ENCODE measurements around the gene TNS4.
"Not testable (repeated sequence)": the region's sequence is repeated elsewhere in the genome, so short reads cannot be mapped to it uniquely, and the experiment has no call there.

The TNS4 gene, protein sequence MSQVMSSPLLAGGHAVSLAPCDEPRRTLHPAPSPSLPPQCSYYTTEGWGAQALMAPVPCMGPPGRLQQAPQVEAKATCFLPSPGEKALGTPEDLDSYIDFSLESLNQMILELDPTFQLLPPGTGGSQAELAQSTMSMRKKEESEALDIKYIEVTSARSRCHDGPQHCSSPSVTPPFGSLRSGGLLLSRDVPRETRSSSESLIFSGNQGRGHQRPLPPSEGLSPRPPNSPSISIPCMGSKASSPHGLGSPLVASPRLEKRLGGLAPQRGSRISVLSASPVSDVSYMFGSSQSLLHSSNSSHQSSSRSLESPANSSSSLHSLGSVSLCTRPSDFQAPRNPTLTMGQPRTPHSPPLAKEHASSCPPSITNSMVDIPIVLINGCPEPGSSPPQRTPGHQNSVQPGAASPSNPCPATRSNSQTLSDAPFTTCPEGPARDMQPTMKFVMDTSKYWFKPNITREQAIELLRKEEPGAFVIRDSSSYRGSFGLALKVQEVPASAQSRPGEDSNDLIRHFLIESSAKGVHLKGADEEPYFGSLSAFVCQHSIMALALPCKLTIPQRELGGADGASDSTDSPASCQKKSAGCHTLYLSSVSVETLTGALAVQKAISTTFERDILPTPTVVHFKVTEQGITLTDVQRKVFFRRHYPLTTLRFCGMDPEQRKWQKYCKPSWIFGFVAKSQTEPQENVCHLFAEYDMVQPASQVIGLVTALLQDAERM

DNA sequence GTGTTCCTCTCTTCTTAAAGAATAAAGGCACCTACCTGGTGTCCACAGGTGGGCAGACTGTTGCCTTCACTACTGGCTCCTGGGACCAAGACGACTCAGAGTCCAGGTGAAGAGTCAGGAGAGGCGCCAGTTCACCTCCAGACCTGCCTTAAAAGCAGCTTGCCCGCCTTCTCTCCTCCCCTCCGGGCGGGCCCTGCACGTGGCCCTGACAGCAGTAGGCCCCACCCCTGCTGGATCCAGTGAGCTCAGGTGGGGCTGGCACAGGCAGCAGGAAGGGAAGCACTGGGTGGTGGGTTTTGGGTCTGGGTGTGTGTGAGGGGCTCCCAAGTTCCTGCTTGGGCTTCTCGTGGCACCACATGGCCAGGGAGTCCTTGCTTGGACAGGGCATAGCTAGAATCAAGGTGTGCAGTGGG, at the start of gene TNS4:
TNS4 (minus strand) TSS at position 125 of the 413 bp plus-strand sequence. CDS start 5,198 bp downstream, outside the sequence.
- no peak for DNase-seq

DNA sequence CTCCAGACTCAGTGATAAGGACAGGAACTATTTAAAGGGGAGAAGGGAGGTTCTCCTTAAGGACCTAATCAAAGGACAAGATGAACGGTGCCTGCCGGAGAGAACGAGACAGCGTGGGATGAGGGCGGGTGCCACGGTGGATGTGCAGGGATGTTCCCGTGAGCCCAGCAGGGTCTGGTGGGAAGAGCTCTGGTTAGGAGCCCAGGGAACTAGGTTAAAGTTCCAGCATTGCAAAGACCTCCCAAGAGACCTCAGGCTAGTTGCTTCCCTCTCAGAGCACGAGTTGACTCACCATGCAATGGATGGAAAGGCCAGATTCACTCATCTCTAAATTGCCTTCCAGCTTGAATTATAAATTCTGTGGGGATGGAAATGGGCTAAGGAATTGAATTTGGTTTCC, 49.2 kb upstream of the TNS4 start:
- no peak for DNase-seq

DNA sequence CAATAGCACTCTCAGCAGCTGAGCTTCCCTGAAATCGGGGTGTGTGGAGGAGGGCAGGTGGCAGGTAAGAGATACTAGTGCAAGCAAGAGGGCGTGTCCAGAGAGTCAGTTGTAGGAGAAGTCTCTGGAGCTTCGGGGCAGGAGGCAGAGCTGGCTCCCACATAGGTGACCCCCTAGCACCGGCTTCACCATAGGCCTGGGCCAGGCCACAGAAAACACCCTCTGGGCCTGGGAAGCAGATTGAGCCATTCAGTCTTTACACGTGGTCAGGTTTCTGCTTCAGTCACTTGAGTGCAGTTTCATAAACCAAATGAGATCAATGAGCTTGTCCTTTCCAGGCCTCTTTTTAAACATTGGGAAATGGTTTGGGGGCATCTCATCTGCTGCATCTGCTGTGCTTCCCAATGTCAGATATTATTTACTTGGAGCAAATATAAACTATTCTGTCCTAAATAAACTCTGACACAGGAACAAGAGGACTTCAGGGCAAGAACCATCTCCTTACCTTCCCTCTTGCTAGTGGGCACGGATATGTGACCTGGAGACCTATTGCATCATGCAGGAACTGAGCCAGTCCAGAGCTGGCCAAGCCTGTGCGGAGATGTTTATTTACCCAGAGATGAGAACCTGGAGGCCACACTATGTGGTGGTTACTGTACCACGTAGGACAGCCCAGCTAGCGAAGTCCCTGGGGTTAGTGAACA, 47.7 kb upstream of the TNS4 start:
- no peak for DNase-seq

DNA sequence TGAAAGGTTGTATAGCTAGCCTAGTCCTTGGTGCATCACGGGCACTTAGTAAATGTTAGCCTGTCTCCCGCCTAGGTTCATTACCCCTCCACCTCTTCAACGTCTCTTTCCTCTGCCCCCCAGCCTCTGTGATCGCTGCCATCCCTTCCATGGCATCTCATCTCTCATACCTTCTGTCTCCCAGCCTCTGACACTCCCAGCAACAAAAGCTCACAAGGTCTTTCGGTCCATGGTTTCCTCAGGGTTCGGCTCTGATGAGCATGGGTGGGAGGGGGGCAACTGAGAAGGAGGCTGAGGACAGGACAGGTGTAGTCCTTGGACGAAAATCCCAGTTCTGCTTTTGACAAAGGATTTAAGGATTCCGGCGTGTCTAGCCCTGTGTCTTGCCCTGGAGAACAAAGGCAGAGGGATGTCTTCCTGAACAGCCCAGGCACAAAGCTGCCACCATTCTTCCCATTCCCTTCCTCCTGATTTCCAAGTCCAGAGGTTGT, 47.1 kb upstream of the TNS4 start:
- no peak for DNase-seq

DNA sequence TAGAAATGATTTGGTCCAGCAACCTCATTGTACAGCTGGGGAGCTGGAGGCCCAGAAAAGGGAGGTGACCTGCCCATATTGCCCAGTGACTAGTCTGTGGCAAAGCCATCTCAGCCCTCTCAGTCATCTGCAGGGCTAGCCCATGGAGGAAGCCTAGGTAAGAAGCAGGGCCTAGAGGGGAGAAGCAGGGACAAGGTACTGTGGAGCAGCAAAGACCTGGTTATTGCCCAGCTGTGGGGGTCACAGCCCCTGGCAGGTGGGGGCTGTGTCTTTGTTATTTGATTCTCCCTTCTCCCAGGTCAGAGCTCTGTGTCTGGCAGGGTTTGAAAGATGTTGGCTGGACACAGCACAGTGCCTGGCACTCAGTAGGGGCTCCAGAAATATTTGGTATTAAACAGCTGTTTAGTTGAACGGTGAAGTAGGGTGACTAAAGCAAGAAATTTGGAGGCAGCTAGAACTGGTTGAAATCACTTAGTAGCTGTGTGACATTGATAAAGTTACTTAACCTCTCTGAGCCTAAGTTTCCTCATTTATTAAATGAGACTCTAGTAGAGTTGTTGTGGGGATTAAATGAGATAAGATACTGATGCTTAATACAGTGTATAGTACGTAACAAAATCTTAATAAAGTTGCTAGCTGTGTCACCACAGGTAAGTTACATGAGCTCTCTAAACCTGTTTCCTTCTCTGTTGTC, 46.5 kb upstream of the TNS4 start:
- no peak for DNase-seq

DNA sequence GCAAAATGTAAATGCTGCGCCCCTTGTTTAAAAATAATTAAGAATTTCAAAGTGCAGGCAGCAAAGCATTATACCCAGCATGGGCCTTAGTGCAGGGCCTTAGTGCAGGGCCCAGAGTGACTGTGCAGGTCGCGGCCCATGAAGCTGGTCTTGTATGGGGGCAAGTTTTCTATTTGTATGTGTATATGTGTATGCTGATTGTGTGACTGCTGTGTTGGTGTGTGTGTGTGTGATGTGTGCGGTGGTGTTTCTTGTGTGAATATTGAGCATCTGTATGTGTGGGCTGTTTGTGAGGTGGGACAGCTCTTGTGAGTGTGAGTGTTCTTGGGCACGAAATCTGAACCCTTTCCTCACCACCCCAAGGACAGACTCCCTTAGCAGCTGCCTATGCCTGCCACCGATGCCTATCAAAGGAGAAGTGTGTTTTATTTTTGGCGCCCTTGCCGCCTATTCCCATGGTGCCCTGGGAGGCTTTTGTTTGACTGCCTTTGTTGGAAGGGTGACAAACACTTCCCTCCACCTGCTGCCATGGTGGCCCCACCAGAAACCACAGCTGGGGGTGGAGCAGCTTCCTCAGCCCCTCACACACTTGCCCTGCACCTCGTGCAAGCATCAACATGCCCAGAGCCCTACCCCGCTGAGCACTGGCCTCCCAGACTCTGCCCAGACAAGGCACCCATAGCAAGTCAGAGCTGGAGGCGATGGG, 45.8 kb upstream of the TNS4 start:
- no peak for DNase-seq

DNA sequence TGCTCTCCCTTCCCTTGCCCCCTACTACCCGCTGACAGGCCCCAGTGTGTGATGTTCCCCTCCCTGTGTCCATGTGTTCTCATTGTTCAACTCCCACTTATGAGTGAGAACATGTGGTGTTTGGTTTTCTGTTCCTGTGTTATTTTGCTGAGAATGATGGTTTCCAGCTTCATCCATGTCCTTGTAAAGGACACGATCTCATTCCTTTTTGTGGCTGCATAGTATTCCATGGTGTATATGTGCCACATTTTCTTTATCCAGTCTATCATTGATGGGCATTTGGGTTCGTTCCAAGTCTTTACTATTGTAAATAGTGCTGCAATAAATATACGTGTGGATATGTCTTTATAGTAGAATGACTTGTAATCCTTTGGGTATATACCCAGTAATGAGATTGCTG, 45.1 kb upstream of the TNS4 start:
- not testable (repeated sequence) for DNase-seq

DNA sequence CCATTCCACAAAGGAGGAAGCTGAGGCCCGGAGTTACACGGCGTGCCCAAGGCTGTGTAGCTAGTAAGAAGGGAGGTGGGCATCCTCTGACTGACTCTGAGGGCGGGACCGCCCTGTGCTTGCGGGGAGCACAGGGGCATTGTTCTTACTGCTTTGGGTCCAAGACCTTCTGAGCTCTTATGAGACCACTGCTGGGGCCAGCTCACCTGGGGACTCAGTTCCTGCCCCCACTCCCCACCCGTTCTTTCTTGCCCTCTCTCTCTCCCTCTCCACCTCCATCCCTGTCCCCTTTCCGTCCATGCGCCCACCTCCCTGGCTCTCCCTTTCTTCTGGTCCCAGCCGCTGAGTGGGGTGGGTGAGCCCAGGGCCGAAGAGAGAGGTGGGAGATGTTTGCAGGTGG, 44.2 kb upstream of the TNS4 start:
- no peak for DNase-seq

DNA sequence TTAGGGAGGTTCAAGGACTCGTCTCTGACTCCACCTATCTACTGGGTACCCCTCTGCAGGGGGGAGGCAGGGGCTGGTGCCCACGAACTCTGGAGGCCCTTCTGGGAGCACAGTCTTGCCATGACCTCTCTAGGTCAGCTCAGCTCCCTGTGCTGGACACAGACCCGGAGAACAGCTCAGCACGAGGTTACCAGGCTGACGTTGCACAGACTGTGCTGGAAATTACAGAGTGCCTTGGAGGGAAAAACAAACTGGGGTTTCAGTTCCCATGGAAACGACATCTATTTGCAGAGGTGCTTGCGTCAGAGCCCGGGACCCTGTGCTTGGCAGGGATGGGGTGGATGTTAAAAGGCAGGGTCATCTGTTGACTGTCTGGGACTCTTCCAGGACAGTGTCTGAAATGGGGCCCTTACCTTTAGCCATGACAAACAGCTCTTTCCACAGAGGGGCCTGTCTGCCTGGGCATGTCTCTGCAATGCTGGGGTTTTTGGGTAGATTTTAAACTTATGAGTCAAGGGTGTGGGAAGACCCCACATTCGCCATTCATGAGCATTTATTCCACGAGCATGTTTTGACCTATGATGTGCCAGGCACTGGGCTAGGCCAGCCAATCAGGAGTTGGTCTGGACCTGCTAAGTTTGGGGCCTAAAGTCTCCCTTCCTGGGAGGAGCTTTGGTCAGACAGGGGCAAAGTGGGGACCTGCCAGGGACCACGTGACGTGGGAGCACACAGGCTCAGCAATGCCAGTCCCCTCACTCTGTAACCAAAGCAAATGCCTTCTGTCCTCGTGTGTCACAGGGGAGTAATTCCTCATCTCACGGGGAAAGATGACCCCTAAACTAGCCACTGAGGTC, 41.4 kb upstream of the TNS4 start:
- DNase-seq: peak; percentile 88

DNA sequence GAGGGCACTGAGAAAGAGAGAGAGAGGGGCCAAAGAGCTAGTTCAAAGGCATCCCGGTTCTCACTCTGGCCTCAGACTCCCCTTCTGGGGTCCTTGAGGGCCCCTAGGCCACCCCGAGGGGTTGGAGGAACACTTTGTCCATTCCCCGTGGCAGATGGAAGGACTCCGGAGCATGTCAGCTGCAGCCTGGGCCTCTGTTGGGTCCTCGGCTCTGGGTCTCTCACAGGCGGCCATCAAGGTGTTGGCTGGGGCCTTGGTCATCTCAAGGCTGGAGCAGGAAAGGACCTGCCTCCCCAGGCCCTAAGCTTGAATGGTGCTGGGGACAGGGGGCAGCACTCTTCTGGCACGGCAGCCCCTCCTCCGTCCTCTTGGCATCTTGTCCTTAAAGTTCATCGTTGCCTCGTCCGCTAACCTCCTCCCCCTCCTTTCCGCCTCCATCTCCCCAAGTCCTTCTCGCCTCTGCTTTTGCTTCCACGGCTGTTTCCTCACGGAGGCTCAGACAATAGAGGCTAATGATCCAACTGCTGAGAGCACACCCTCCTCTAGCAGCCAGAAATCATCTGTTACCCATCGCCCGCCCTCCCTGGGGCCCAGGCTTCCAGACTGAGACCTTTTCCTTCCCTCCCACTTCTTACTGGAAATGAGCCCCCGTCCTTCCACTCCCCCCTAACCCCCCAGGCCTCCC, 40.6 kb upstream of the TNS4 start:
- no peak for DNase-seq

DNA sequence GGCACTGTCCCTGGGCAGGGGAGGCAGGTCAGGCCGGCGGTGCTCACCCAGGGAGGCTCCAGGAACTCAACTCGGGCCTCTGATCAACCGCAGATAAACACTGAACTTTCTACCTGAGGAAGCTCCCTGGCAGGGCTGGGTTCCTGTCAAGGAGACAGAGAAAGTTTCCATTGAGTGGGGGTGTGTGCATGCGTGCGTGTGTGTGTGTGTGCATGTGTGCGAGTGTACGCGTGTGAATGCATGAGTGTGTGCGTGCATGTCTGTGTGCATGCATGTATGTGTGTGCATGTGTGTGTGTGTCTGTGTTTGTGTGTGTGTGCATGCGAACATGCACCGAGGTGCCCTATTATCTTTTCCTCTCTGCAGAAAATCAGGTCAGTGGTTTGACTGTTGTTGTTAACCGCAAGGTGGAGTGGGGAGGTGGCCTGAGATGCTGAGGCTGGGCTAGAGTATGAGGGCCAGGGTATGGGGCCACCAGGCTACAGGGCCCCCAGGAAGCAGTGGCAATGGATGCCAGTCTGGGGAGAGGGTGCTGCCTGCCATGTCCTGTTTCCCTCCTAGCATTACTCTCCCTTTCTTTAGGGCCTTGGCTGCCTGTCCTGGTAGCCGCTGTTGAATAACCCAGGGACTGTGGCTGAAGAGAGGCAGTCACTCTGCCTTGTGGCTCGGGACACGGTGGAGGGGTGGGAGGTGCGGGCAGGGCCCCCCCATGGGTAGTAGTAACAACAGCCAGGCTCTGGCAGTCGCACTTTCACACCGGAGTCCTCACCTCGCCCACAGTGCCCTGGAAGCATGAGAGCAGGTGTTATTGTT, 39.8 kb upstream of the TNS4 start:
- DNase-seq: no peak

DNA sequence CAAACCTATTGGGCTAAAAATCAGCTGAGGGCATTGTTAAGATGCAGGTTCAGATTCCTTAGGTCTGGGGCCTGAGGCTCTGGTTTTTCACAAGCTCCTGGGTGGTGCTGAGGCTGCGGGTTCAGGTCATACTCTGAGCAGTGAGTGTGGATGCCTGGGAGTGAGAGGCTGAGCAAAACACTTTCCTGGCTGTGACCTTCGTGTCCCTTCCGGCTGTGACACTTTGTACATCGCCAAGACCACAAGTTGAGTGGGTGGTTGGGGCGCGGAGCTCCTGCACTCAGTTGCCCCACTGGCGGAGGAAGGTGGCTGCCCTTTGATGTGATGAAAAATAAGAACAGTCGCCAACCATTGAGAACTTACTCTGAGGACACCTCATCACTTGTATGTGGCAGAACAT, 39.0 kb upstream of the TNS4 start:
- DNase-seq: no peak

DNA sequence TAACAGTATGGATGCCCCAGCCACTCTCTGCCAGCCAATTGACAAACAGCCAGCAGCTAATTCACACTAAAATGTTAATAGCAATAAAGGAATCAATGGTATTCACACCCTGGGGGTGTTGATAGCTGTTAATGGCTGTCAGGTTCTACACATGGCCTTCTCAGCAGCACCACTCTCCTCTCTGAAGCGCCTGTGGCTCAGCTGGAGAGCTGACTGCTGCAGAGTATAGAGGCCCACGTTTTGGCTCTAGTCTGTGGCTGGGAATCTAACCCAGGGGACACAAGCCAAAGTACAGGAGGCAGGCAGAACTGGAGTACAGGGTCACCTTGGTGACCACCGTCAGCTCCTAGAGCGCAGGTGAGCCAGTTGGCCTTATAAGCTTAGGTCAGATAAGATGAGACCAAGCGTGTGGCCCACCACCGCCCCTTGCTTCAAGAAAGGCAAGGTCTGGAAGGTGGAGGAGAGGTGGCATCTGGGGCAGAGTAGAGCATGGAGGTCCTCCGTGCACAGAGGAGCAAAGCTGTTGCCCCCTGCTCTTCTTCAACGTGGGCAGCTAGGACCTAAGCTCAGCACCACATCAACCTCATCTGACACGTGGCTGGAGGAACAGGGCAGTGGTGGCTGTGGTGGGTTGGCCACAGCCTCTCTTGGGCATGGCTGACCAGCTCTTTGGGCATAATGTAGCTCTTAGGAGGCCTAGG, 38.4 kb upstream of the TNS4 start:
- no peak for DNase-seq

DNA sequence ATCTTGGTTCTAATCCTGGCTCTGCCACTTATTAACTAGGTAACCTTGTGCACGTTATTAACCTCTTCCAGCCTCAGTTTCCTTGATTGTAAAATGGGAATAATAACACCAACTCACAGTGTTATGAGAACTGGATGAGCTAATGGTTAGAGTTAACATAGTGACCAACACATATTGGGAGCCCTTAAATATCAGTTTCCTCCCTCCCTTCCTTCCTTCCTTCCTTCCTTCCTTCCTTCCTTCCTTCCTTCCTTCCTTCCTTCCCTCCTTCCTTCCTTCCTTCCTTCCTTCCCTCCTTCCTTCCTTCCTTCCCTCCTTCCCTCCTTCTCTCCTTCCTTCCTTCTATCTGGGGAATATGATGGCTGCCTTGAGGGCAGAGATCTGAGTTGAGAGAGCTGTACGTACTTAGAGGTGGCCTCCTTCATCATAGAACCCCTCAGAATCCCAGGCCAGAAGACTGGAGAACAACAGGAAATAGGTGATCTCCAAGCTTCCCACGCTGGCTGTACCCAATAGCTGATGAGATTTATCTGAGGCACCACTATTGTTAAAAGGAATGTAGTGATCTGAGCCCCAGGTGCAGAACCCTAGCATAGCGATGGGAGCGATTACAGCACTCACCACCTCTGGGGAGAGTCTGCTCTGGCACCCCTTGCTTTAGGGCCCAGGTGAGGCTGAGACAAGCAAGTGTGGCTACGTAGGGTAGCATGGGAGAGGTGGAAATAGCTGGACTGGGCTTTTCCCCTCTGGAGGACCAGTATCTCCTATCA, 37.7 kb upstream of the TNS4 start:
- no peak for DNase-seq

DNA sequence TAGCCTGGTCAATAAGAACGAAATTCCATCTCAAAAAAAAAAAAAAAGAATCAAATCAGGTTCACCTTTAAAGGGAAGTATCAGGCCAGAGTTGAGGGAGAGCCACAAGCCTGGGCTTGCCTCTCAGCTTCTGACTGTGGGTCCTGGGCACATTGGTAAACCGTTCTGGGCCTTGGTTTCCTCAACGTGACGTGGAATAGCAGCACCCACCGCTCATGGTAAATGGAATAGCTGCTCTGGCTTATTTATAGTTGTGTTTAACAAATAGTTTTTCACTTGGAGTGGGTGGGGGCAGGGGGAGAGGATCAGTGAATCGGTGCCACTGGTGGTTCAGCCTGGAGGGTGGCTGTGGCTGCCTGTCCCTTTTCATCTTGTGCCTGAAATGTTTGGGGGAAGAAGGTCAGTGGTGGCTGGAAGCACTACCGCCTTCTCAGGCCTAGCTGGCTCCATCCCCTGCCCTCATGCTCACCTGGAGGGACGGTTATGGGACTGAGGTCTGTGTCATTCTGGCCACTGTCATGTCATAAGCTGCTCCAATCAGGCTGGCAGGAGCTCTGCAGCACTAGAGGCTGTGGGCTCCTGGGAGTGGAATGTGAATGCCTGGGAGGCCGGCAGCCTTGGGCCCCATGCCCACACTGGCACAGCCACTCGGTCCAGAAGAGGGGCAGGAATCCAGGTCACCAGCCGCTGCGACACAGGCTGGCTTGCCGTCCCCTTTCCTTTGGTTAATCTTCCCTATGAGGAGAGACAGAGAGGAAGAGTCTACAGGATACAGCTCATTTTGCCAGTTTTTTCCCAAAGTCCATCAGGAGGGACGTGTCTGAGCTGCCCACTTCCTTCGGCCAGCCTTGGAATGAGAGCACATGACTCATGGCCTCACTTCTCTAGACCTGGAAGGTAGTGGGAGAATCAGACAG, 36.9 kb upstream of the TNS4 start:
- DNase-seq: no peak

DNA sequence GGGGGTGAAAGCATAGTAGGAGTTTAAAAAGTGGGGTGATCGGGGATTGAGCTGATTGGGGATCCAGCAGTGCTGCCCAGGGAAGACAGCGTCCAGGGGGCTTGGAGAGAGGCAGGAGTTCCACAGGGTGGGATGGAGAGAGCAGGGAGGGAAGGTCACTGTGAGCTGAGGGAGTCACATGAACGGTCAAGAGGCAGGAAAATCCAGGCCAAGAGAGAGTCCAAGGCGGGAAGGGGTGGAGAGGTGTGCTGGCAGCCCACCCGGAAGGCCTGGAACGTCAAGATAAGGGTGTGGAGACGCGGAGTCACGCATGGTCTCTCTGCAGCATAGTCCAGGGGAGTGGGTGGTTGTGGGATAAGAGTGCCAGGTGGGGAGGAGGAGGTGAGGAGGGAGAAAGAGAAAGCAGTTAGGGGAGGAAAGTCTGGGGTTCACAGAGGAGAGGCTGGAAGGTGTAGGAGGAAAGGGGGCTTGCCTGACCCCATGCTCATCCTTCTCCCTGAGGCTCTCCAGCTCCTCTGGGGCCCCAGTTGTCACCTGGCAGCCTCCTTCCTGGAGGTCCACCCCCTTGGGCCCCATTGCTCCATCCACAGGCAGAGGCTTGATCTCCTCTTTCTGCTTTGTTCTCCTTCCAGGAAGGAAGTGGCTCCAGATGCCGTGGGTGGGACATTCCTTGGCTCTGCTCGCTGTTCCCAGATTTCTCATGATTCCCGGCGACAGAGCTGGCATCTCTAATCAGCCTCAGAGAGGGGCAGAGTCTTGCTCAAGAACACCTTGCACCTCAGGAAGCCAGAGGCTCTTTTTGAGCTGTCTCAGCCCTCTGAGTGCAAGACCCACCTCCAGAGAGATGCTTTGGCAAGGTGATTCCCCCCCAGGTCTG, 35.1 kb upstream of the TNS4 start:
- DNase-seq: no peak
